Stimulated activated CD4-positive, alpha-beta T cell treated with anti-CD3 and anti-CD28 coated beads, Interleukin-2, amount 100 ng/mL, for 24 hours (primary cell): ENCODE measurements around the gene ACSF2.
"Not testable (repeated sequence)": the region's sequence is repeated elsewhere in the genome, so short reads cannot be mapped to it uniquely, and the experiment has no call there.

ENCODE experiments used
- DNase-seq, 2 donors: peaks; one replicate each; pipeline ENCODE4 v3.0.0-alpha.2; 2020

The ACSF2 gene

DNA sequence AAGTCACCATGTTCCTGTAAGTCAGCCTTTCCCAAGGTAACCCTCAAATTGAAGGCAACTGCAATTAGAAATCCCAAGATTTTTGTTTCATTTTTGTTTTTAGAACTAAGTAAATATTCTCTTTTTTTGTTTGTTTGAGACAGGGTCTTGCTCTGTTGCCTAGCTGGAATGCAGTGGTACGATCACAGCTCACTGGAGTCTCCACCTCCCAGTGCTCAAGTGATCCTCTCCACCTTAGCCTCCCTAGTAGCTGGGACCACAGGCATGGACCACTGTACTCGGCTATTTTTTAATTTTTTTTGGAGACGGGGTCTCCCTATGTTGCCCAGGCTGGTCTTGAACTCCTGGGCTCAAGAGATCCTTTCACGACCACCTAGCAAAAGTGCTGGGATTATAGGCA lies 18.1 kb upstream of the ACSF2 start:
- DNase-seq = no peak

- DNase-seq = no peak
Measured at GRCh38 chr17:50412188-50412732, 13.8 kb upstream of the ACSF2 start.

DNA sequence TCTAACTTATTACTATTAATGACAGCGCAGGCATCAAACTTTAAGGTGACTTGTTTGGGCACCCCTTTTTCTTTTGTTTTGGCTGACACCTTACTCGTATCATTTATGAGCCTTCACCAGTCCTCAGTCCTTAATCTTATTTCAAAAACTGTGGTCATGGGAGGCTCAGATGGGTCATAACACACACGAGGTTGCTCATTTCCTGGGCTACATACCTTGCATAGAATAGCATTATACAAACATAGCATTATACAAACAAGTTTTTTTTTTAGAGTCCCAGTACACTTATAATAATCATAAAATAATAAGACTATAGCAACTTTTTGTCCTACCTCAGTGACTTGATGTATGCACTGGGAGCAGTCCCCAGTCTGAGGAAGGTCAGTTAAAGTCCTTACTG lies 11.2 kb upstream of the ACSF2 start:
- no peak for DNase-seq

DNA sequence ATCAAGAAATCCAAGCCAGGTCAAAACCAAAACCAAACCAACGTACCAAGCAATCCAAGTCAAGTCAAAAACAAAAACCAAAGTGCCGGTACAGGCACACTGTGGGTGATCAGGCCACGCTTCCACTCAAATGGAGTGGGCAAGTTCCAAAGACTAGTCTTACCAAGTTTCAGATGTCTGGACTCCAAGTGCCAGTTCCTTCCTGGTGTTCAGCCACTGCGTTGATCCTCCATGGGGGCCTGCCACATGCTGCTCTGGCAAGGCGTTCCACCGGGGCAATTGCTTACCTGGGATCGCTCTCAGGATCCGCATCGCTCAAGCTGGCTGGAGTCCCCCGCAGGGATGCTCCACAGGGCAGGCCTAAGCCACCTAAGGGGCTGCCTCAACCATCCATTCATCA lies 6.4 kb upstream of the ACSF2 start:
- DNase-seq = not testable (repeated sequence)

GRCh38 chr17:50420419-50421112 lies 5.5 kb upstream of the ACSF2 start:
- DNase-seq = no peak

DNA sequence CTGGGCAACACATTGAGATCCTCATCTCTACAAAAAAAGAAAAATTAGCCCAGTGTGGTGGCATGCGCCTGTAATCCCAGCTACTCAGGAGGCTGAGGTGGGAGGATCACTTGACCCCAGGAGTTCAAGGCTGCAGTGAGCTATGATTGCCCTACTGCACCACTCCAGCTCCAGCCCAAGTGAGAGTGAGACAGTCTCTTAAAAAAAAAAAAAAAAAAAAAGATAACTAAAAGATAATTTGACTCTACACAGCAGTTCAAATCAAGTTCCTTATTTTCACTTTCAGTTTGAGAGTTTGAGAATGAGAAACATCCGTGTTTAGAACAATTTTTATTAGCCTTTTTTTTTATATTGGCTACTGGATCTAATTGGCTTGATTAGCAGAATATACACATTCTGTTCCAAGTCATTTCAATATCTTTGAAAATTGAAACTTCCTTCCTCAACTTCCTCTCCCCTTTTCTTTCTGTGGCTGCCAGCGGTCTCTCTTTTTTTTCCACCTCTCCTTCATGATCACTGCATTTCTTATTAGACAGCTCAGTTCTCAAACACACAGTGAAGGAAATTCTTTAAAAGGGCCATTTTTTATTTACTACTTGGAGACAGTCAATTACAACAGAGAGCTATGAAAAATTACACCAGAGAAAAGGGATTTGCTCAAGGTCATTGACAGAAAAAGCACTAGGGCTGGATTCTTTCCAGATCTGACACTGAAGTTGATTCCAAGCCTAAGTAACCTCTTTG lies 4.5 kb upstream of the ACSF2 start:
- DNase-seq = no peak

DNA sequence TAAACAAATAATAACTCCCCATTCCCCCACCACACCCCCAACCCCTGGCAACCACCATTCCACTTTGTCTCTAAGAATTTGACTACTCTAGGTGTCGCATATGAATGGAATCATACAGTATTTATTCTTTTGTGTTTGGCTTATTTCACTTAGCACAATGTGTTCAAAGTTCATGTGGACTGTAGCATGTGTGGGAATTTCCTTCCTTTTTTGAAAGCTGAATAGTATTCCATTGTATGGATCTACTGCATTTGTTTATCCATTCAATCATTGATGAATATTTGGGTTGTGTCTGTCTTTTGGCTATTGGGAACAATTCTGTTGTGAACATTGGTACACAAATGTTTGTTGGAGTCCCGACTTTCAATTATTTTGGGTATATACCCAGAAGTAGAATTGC lies 3.3 kb upstream of the ACSF2 start:
- no peak for DNase-seq

- no peak for DNase-seq
Measured at GRCh38 chr17:50423553-50424159, 2.4 kb upstream of the ACSF2 start.

DNA sequence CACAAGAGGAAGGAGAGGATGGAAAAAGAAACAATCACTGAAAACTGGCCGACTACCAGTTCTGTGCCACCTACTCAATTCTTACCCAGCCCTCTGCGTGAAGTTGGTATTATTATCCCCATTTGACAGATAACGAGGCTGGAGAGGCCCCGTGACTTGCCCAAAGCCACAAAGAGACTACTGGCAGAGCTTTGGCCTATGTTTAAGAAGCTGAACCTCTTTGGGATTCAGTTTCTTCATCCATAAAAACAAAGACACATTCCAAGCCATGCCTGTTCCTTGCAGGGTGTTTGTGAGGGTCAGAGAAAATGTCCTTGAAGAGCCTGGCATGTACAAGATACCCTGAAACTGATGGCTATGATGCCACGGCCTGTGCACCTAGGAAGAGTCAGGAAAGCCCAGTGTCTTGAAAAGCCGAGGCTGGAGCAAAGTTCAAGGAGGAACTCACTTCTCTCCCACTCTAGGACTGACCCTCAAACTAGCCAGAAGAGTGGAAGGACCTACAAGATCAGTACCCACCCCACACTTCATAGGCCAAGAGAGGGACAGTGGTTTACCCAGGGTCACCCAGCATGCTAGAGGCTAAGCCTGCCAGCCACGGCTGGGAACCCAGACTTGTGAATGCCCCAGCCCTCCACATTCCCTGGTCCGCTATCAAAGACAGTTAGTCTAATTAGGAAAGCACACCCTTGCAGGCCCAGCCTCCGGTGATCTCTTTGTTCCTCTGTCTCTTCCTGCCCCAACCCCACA lies 1.6 kb upstream of the ACSF2 start:
- no peak for DNase-seq

DNA sequence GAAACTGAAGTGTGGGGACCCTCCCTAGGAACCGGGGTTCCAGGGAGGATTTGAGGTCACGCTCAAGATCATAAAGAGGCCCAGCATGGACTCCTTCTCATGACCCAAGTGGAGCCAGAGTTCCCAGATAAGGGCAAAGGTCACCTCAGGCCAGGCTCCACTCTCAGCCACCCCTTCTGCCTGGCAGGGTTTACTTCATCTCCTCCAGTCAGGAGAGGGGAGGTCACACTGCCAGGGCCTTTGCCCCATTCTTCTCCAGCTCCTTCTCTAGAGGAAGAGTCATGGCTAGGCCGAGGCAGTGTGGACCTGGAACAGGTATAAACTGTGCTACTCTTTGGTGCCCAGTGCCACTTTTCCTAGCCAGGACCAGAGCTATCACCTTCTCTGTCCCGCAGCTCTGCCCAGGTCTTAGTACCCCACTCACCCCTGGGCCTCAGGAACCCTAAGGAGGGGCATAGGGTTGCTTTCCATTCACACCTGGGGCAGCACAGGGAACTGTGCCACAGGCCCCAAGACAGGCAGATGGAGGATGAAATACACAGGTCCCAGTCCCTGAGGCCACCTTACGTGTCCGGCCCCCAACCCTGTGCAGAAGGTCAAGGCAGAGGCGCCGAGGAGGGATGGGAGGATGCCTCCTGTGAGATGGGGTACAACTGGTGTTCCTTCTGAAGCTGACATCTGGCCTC lies 879 bp upstream of the ACSF2 start:
- DNase-seq = no peak

- DNase-seq = no peak
Measured at GRCh38 chr17:50426472-50426782, 409 bp downstream of the ACSF2 start.

DNA sequence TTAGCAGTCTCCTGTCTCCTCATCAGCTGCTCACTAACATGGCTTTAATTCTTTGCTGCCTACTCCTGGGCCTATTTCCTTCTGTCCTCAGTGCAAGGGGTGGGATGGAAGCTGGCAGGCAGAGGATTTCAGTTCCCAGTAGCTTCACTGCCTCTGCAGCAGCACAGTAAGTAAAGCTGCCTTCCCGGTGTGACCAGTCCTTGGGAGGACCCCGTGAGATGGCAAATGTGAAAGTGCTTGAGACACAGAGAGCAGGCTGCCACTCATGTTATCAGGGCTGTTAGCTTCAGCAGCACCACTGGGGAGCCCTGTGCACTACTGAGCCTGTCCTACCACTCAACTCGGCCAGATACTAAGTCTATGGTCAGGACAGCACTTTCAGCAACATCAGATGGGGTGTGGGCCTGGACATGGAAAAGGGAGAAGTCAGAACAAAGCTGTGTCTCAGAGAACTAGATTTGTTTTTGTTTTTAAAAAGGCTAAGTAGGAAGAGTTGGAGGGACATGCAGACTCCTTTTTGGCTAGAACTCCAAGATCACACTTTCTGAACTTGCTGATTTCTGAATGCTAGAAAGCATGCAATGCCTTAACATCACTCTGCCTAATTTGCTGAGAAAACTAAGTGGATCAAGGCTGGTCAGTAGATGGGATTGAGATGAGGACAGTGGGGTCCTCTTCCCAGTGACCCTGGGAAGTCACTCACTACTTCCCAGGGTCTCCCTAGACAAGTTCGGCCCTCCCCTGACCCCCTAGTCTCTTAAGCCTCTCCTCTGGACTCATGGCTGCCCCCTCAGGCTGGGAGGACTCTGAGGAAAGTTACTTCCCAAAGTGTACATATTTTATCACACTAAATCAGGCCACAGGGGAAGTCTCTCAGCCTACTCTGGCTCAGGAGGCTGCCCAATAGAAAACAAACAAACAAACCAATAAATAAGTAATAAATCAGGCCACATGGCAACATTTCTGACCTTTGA lies 1.1 kb downstream of the ACSF2 start:
- DNase-seq = peak; percentile 12 to 25

- DNase-seq = not testable (repeated sequence)
Measured at GRCh38 chr17:50428126-50428525, 2.1 kb downstream of the ACSF2 start.

DNA sequence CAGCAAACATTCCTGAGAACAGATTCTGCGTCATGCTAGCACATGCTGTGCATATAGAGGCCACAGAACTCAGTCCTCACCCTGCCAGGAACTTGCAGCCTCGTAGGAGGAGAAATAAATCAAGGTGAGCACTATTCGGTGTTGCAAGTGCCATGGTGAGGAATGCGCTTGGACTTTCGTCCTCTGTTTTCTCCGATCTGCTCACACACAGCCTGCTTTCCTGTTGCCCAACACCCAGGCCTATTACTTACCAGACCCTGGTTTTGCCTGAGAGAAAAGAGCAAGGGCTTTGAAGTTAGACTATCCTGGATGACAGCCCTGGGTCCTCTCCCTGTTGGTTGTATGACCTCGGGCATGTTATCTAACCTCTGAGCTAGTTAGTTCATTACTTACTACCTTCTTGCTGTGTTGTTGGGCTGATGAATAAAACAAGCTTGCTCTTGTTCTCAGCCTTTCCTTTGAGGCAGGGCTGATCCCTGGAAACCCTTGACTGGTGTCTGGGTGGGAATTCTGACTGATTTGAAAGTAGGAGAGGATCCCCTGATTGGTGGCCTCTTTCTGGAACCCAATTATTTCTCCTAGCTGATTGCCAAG lies 2.9 kb downstream of the ACSF2 start:
- DNase-seq = no peak

DNA sequence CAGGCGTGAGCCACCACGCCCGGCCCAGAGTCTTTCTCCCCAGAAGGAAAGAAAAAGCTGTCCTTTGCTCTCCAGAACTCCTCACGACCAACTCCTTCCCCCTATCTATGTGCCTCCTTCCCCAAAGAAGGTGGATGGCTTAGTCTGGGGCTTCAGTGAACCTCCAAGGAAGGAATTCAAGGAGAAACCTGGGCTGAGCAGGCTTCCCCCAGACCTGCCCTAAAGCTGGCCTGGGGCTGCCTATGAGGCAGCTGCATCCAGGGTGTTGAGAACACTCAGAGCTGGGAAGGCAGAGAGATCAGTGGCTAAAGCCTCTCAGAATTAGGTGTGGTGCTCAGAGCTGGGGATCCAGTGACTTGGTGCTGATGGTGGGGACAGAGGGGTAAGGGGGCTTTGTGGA lies 3.8 kb downstream of the ACSF2 start:
- no peak for DNase-seq

DNA sequence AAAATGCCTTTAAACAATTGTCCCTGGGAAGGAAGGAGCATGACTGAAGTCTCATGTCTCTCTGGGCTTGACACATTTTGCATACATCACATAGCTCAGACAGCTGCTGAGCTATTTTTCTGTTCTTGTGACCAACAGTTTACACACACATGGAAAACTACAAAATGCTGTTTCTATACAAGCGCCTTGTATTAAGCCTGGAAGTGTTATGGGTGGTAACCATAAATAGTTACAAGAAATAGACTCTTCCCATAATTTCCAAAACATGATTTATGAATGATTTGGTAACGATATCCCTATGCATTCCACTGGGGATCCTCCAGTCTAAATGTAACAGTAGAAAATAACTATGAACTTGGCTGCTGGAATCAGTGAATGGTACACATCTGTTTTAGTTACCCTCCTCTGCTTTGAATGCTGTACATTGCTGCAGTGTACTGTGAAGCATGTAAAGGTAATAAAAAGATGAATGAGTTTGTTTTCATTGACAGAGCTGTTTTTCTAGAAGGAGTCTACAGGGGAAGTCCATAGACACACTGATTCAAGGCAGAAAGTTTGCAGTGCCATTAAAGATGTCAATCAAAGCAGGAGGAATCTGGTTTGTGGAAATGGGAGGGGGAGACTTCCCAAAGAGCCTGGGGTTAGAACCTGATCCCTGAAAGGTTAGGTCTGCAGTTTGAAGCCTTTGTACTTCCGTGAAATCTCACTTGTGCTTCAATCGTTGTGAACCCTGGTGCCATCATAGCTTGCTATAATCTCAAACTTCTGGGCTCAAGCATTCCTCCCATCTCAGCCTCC lies 5.0 kb downstream of the ACSF2 start:
- no peak for DNase-seq

DNA sequence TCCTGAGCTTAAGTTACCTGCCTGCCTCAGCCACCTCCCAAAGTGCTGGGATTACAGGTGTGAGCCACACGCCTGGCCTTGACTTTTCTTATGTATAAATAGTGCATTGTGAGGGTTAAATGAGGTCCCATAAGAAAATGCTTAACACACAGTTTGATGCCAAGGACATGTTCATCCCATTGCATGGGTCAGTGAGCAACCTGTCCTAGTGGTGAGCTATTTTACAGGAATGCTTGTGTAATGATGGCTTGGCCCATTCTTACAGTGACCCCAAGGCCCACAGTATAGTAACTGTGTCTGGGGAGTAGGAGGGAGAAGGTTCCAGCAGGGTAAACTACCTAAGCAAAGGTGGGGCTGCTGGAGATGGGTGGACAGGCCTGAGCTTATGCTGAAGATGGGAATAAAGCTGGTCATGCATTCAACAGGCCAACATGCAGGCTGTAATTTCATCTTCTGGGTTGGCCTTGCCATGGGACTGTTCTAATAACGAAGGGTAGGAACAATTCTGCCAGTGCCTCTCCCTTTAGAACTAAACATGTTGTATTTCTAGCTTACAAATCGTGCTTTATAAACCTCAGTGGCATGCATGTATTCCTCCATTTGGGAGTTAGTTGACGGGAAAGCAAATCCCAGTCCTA lies 6.2 kb downstream of the ACSF2 start:
- DNase-seq = no peak

DNA sequence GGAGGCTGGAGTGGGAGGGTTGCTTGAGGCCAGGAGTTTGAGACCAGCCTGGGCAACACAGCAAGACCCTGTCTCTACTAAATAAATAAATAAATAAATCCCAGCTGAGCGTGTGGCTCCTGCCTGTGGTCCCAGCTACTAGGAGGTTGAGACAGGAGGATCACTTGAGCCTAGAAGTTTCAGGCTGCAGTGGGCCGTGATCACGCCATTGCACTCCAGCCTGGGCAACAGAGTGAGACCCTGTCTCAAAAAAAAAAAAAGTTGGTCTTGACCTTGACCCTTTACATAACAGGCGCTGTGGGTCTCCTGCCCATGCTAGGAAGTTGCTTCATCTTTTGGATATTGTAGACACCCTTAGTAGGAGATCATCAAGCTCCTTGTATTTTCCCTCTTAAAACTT lies 11.4 kb downstream of the ACSF2 start:
- DNase-seq = no peak

DNA sequence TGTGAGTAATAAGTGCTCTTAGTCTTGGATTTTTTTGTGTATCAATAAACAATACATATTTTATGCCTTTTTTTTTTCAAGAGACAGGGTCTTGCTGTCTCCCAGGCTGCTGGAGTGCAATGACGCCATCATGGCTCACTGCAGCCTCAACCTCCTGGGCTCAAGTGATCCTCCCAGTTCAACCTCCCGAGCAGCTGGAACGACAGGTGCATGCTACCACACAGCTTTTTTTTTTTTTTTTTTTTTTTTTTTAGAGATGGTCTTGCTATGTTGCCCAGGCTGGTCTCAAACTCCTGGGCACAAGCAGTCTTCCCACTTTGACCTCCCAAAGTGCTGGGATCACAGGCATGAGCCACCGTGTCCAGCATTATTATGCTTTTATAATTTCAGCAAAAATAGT lies 13.0 kb downstream of the ACSF2 start:
- DNase-seq = no peak
